ENCODE data around the gene NR4A3.

NR4A3 gene

GRCh38 chr9:99859243-99859980 lies 37.7 kb downstream of the NR4A3 start:
- no peak overlapping the region for H3K4me3 ChIP-seq (ENCODE audit: control insufficient read depth, low read depth, low read length)
- DNase-seq (ENCODE audit: low read depth): peak; percentile 67
- no peak for TF ChIP-seq CTCF (conservative IDR thresholded peaks at IDR 0.05; ENCODE audit: control insufficient read depth, insufficient read depth, low read depth, low read length)

- no peak for DNase-seq (ENCODE audit: low read depth)
- H3K4me3 ChIP-seq (ENCODE audit: control insufficient read depth, low read depth, low read length): no peak overlapping the region
- no peak for TF ChIP-seq CTCF (conservative IDR thresholded peaks at IDR 0.05; ENCODE audit: control insufficient read depth, insufficient read depth, low read depth, low read length)
Measured at GRCh38 chr9:99860266-99860665, 38.6 kb downstream of the NR4A3 start.

- no peak for DNase-seq (ENCODE audit: low read depth)
- TF ChIP-seq CTCF (conservative IDR thresholded peaks at IDR 0.05; ENCODE audit: control insufficient read depth, insufficient read depth, low read depth, low read length): no peak
- H3K4me3 ChIP-seq (ENCODE audit: control insufficient read depth, low read depth, low read length): no peak overlapping the region
Measured at GRCh38 chr9:99863955-99864354, 42.3 kb downstream of the NR4A3 start.

GRCh38 chr9:99866398-99866797 lies 44.7 kb downstream of the NR4A3 start:
- no peak overlapping the region for H3K4me3 ChIP-seq (ENCODE audit: control insufficient read depth, low read depth, low read length)
- no peak for TF ChIP-seq CTCF (conservative IDR thresholded peaks at IDR 0.05; ENCODE audit: control insufficient read depth, insufficient read depth, low read depth, low read length)
- DNase-seq (ENCODE audit: low read depth): no peak

GRCh38 chr9:99867536-99867935 lies 45.9 kb downstream of the NR4A3 start:
- DNase-seq (ENCODE audit: low read depth): no peak
- TF ChIP-seq CTCF (conservative IDR thresholded peaks at IDR 0.05; ENCODE audit: control insufficient read depth, insufficient read depth, low read depth, low read length): no peak
- no peak overlapping the region for H3K4me3 ChIP-seq (ENCODE audit: control insufficient read depth, low read depth, low read length)

- TF ChIP-seq CTCF (conservative IDR thresholded peaks at IDR 0.05; ENCODE audit: control insufficient read depth, insufficient read depth, low read depth, low read length): no peak
- DNase-seq (ENCODE audit: low read depth): no peak
Measured at GRCh38 chr9:99867968-99868367, 46.3 kb downstream of the NR4A3 start.

More at GRCh38 chr9:99867968-99868367, 46.3 kb downstream of the NR4A3 start:
- no peak overlapping the region for H3K4me3 ChIP-seq (ENCODE audit: control insufficient read depth, low read depth, low read length)

Measured in fibroblast of mammary gland (primary cell).